GM23248 (cell line): ENCODE results near the gene CTSD. TPM values are rescaled to one million over a fixed set of nuclear protein-coding genes. Genes with fewer than 3 reads are reported as not detected.
"Not testable (repeated sequence)": the region's sequence is repeated elsewhere in the genome, so short reads cannot be mapped to it uniquely, and the experiment has no call there.

ENCODE experiments used
- DNase-seq: peaks from one replicate; pipeline ENCODE4 v3.0.0-alpha.2; 2015
- H2AFZ ChIP-seq: fragments of 200-600 bp; sonication (generic); 2 replicates; pipeline ENCODE4 v1.6.1; 2016; ENCODE audit warnings: antibody characterized with exemption
- H3F3A ChIP-seq: fragments of 200-600 bp; sonication (generic); 2 replicates; pipeline ENCODE4 v1.6.1; 2016; ENCODE audit warnings: mild to moderate bottlenecking, antibody characterized with exemption, mixed run types; ENCODE audit not compliant: insufficient read depth
- H3K27ac ChIP-seq: fragments of 200-600 bp; sonication (generic); 2 replicates; pipeline ENCODE4 v1.5.1; 2016; ENCODE audit warnings: mild to moderate bottlenecking
- H3K27me3 ChIP-seq: fragments of 200-600 bp; sonication (generic); replicated peaks from 2 replicates; pipeline ENCODE4 v1.6.1; 2016; ENCODE audit warnings: mild to moderate bottlenecking; ENCODE audit not compliant: insufficient read depth
- H3K36me3 ChIP-seq: fragments of 200-600 bp; sonication (generic); 2 replicates; pipeline ENCODE4 v1.6.1; 2016; ENCODE audit warnings: low read depth, mild to moderate bottlenecking
- H3K4me1 ChIP-seq: fragments of 200-600 bp; sonication (generic); 2 replicates; pipeline ENCODE4 v1.6.1; 2016; ENCODE audit warnings: mild to moderate bottlenecking; ENCODE audit not compliant: insufficient read depth
- H3K4me2 ChIP-seq: fragments of 200-600 bp; sonication (generic); one replicate; pipeline ENCODE4 v1.6.1; 2016; ENCODE audit warnings: mild to moderate bottlenecking; ENCODE audit not compliant: unreplicated experiment
- H3K4me3 ChIP-seq: fragments of 200-600 bp; sonication (generic); 2 replicates; pipeline ENCODE4 v1.5.1; 2016; ENCODE audit warnings: mild to moderate bottlenecking
- H3K79me2 ChIP-seq: fragments of 200-600 bp; sonication (generic); 2 replicates; pipeline ENCODE4 v1.6.1; 2016; ENCODE audit warnings: mild to moderate bottlenecking; ENCODE audit not compliant: insufficient read depth
- H3K9ac ChIP-seq: fragments of 200-600 bp; sonication (generic); 2 replicates; pipeline ENCODE4 v1.6.1; 2016; ENCODE audit warnings: mild to moderate bottlenecking
- H3K9me2 ChIP-seq: fragments of 200-600 bp; sonication (generic); 2 replicates; pipeline ENCODE4 v1.6.1; 2016; ENCODE audit warnings: mixed run types, mild to moderate bottlenecking, moderate library complexity; ENCODE audit not compliant: insufficient read depth
- H3K9me3 ChIP-seq: fragments of 200-600 bp; sonication (generic); one replicate; pipeline ENCODE4 v1.6.1; 2017; ENCODE audit warnings: low read depth
- H4K20me1 ChIP-seq: fragments of 200-600 bp; sonication (generic); 2 replicates; pipeline ENCODE4 v1.6.0; 2016; ENCODE audit not compliant: insufficient read depth
- EZH2 ChIP-seq: fragments of 200-600 bp; sonication (generic); IDR thresholded peaks from 2 replicates; pipeline ENCODE4 v1.6.1; 2018; ENCODE audit warnings: antibody characterized with exemption, mild to moderate bottlenecking; ENCODE audit not compliant: insufficient read depth, poor library complexity, severe bottlenecking
- EZH2phosphoT487 ChIP-seq: fragments of 200-600 bp; sonication (generic); IDR thresholded peaks from 2 replicates; pipeline ENCODE4 v1.6.1; 2018; ENCODE audit warnings: antibody characterized with exemption, moderate library complexity, mild to moderate bottlenecking, low read depth; ENCODE audit not compliant: insufficient read depth
- WGBS, 2 experiments: methylation state at CpG; one replicate each; pipeline ENCODE4 v1.1.6; 2015 to 2017; ENCODE audit warnings: low lambda C conversion rate in 2 of 2, low coverage in 1 of 2; ENCODE audit errors: missing lambda C conversion rate in 2 of 2; 5-methylcytosine and 5-hydroxymethylcytosine counted together
- in situ Hi-C: fragments of 300-500 bp; cut with MboI; formaldehyde crosslinking; loops from 2 replicates; pipeline ENCODE4 v1.15.0; 2020
- polyA plus RNA-seq: library from polyadenylated mRNA; unstranded; fragments of >200 nt; fragmentation: Nextera tagmentation; extraction: Ambion mirVana; gene quantifications from 2 replicates; pipeline ENCODE4 v1.2.1, GENCODE V29; 2016
- total RNA-seq: library from RNA; depleted of rRNA; stranded (reverse); fragments of >200 nt; shearing (Covaris generic); gene quantifications from 2 replicates; pipeline ENCODE4 v1.2.3, GENCODE V29; 2014

The CTSD gene
- total and polyA plus RNA-seq, 2 experiments from 2014 or later: 305 to 321 TPM

DNA sequence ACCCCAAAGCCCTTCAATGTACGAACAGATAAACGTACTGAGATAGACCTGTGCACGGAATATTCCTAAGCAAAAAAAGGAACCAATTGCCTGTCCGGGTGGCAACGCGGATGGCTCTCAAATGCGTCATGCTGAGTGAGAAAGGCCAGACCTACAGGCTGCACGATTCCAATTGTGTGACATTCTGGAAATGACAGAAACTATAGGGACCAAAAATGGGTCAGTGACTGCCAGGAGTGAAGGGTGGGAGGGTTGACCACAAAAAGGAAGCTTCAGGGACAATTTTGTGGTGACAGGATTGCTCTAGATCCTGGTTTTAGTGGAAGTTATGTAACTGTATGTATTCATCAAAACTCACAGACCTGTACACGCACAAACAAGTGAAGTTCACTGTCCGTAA, 47.0 kb upstream of the CTSD start:
- H3K27me3 ChIP-seq: peaks cover 72% of the 10 kb centered on the region
- in situ Hi-C loops: loop anchor here (10.0 kb wide), 1 partner anchor 116 kb away; the partner anchor contains the start of gene KRTAP5-6
- no peak for TF ChIP-seq EZH2phosphoT487
- TF ChIP-seq EZH2: no peak
- no peak overlapping the region for H3K4me2 ChIP-seq
- no peaks in the 10 kb centered on the region for H3K9me2 ChIP-seq
- no peak for DNase-seq
- no peaks in the 10 kb centered on the region for H4K20me1 ChIP-seq
- H3K4me3 ChIP-seq: no peak overlapping the region
- no peak overlapping the region for H3K27ac ChIP-seq
- no peak overlapping the region for H2AFZ ChIP-seq
- no peaks in the 10 kb centered on the region for H3K9me3 ChIP-seq
- no peak overlapping the region for H3K9ac ChIP-seq
- no peaks in the 10 kb centered on the region for H3K4me1 ChIP-seq
- no peaks in the 10 kb centered on the region for H3F3A ChIP-seq
- H3K36me3 ChIP-seq: no peaks in the 10 kb centered on the region
- WGBS, 2 experiments: 44 to 46% methylated on average over 10 of the region's 10 CpGs
- H3K79me2 ChIP-seq: no peaks in the 10 kb centered on the region

DNA sequence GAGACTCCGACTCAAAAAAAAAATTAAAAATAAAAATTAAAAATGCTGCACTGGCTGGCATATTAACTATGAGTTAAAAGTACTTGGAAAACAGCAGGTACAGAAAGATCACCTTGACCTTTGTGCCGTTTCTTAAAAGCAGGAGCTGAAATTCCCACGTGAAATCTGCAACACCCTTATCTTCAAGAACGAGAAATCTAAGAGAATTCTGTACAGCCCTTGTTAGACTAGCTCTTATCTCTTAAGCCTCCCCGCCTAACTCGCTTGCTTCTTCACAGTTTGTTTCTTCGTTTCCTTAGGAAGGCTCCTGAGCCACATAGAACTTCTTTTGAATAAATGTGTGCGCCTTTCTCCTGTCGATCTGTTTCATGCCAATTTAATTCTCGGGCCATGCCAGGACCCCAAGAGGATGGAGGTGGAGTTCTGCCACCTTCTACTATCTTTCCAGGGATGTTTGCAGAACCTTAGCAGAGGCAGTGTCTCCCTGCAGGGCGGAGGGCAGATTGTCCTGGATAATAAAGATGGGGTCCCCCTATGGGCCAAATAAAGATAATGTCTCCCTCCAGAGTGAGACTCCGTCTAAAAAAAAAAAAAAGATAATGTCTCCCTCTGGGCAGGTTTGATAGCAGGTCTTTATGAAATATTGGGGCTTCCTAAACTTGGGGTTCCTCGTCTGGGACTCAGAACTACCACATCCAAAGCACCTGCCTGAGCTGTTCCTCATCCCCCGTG, 43.7 kb upstream of the CTSD start:
- Histone ChIP-seq H3K9ac (no peak overlapping the region), H3K79me2 (no peaks in the 10 kb centered on the region), H3F3A (no peaks in the 10 kb centered on the region), H3K36me3 (no peaks in the 10 kb centered on the region), H3K9me2 (no peaks in the 10 kb centered on the region), H3K9me3 (no peaks in the 10 kb centered on the region), H3K4me1 (no peaks in the 10 kb centered on the region), H3K4me2 (no peak overlapping the region), H2AFZ (no peak overlapping the region), H3K27me3 (peaks cover 51% of the 10 kb centered on the region), H3K27ac (no peak overlapping the region), H3K4me3 (no peak overlapping the region), H4K20me1 (no peaks in the 10 kb centered on the region)
- TF ChIP-seq EZH2 (no peak), EZH2phosphoT487 (no peak)
- DNase-seq: no peak
- WGBS, 2 experiments: 33 to 38% methylated on average over 14 of the region's 14 CpGs
- in situ Hi-C loops: no loop called here

DNA sequence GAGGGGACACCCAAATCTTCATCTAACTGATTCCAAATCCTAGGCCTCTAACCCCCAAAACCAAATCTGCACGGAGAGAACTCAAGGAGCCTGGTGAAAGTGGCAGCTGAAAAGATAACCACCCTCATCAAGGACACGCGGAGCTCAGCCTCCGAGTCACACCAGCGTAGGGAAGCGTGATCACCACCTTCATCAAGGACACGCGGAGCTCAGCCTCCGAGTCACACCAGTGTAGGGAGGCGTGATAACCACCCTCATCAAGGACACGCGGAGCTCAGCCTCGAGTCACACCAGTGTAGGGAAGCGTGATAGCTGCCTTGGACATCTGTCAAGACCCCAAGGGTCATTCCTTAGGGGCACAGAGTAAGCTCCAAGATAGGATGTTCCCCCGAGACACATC, 41.8 kb upstream of the CTSD start:
- H3K9me2 ChIP-seq: no peaks in the 10 kb centered on the region
- H3K4me1 ChIP-seq: no peaks in the 10 kb centered on the region
- no peaks in the 10 kb centered on the region for H3K36me3 ChIP-seq
- H3K4me3 ChIP-seq: no peak overlapping the region
- in situ Hi-C loops: no loop called here
- WGBS, 2 experiments: 72 to 76% methylated on average over 15 of the region's 15 CpGs
- peaks cover 41% of the 10 kb centered on the region for H3K27me3 ChIP-seq
- H3K27ac ChIP-seq: no peak overlapping the region
- H2AFZ ChIP-seq: no peak overlapping the region
- H4K20me1 ChIP-seq: no peaks in the 10 kb centered on the region
- H3K9me3 ChIP-seq: no peaks in the 10 kb centered on the region
- TF ChIP-seq EZH2phosphoT487 (no peak), EZH2 (no peak)
- no peaks in the 10 kb centered on the region for H3F3A ChIP-seq
- H3K79me2 ChIP-seq: no peaks in the 10 kb centered on the region
- no peak overlapping the region for H3K9ac ChIP-seq
- no peak overlapping the region for H3K4me2 ChIP-seq
- DNase-seq: no peak

DNA sequence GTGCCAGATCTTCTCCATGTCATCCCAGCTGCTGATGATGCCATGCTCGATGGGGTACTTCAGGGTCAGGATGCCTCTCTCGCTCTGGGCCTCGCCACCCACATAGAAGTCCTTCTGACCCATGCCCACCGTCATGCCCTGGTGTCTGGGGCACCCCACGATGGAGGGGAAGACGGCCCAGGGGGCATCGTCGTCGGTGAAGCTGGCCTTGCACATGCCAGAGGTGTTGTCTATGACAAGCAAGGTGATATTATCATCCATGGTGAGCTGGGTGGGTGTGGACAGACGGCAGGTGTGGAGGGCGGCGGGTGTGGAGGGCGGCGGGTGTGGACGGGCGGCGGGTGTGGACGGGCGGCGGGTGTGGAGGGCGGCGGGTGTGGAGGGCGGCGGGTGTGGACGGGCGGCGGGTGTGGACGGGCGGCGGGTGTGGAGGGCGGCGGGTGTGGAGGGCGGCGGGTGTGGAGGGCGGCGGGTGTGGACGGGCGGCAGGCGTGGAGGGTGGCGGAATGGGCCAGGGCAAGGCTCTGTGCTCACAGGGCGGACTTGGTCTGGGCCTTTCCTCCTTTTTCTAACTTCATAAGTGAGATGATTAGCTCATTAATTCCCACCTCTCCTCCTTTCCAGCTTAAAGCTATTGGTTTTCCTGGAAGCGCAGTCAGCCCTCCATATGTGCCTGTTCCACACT, 40.2 kb upstream of the CTSD start:
- H3F3A ChIP-seq, H3K9ac ChIP-seq, H3K4me3 ChIP-seq, H3K9me2 ChIP-seq, H3K36me3 ChIP-seq, in situ Hi-C loops, H3K79me2 ChIP-seq, H3K4me2 ChIP-seq, H3K4me1 ChIP-seq, DNase-seq, H3K27ac ChIP-seq, H3K9me3 ChIP-seq, H2AFZ ChIP-seq, H4K20me1 ChIP-seq: not testable (repeated sequence)
- WGBS, 2 experiments: 62 to 87% methylated on average over 10 to 42 of the region's 42 CpGs
- H3K27me3 ChIP-seq: peaks cover 34% of the 10 kb centered on the region
